ENCODE results near the gene RNF150. TPM values are rescaled to one million over a fixed set of nuclear protein-coding genes. Genes with fewer than 3 reads are reported as not detected.

RNF150 gene
- polyA plus RNA-seq, 2 of the 4 experiments (the other 2 are of a cell fraction), result 0.21 to 0.34 TPM

DNA sequence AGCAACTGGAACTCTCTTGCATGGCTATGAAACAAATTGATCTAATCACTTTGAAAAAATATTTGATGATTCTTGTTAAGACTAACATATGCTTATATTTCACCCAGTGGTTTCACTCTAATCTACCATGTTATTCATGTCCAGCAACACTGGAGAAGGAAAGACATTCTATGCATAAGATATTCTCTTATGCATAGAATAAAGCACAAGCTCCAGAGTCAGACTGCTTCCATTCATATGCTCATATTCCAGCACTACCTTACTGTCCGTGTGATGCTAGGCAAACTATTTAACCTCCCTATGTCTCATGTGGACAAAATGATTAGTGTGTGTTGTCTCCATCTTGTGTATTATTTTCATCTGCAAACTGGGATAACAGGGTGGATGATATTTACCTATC lies 124.1 kb downstream of the RNF150 start (continued):
- TF ChIP-seq USF2 (IDR thresholded peaks at IDR 0.05) (no peak), CHD4 (IDR thresholded peaks at IDR 0.05; ENCODE audit: borderline replicate concordance) (no peak)
- TF ChIP-seq, protein P1, sequence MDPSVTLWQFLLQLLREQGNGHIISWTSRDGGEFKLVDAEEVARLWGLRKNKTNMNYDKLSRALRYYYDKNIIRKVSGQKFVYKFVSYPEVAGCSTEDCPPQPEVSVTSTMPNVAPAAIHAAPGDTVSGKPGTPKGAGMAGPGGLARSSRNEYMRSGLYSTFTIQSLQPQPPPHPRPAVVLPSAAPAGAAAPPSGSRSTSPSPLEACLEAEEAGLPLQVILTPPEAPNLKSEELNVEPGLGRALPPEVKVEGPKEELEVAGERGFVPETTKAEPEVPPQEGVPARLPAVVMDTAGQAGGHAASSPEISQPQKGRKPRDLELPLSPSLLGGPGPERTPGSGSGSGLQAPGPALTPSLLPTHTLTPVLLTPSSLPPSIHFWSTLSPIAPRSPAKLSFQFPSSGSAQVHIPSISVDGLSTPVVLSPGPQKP (IDR thresholded peaks at IDR 0.05; ENCODE audit: low read depth, low read length), result no peak

GRCh38 chr4:141006242-141006802 lies 126.9 kb downstream of the RNF150 start:
- Histone ChIP-seq H3K27ac (no peak overlapping the region), H3K4me2 (no peak overlapping the region), H3K4me1 (no peaks in the 10 kb centered on the region), H3K9me3 (no peaks in the 10 kb centered on the region), H3K4me3 (no peak overlapping the region)
- WGBS (ENCODE audit: missing lambda C conversion rate), result 42% methylated on average over 4 of the region's 4 CpGs
- ChIA-PET POLR2A (no interaction called here), CTCF (interaction anchor here (0.6 kb wide), 1 partner anchor 98 kb away, joined by 3 read pairs; no protein-coding TSS in a partner anchor)
- DNase-seq (ENCODE audit: low read depth in 1 of 2, low spot score in 1 of 2) (no peak), ATAC-seq (no peak), FAIRE-seq (no peak)
- TF ChIP-seq, protein P2, sequence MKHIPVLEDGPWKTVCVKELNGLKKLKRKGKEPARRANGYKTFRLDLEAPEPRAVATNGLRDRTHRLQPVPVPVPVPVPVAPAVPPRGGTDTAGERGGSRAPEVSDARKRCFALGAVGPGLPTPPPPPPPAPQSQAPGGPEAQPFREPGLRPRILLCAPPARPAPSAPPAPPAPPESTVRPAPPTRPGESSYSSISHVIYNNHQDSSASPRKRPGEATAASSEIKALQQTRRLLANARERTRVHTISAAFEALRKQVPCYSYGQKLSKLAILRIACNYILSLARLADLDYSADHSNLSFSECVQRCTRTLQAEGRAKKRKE (CRISPR knock-in tag; IDR thresholded peaks at IDR 0.05; ENCODE audit: low read depth), result no peak
- no peak for TF ChIP-seq ESRRA (IDR thresholded peaks at IDR 0.05; ENCODE audit: borderline replicate concordance, low read length)
- TF ChIP-seq HDAC2 (IDR thresholded peaks at IDR 0.05), result no peak
- no peak for TF ChIP-seq RAD21 (conservative IDR thresholded peaks at IDR 0.05 in 1 of 2, IDR thresholded peaks at IDR 0.05 in 1 of 2)
- no peak for TF ChIP-seq GATA3 (IDR thresholded peaks at IDR 0.05; ENCODE audit: borderline replicate concordance)
- no peak for TF ChIP-seq PHF8 (IDR thresholded peaks at IDR 0.05; ENCODE audit: borderline replicate concordance, low read depth)
- no peak for TF ChIP-seq HEYL (CRISPR knock-in tag; IDR thresholded peaks at IDR 0.05)
- TF ChIP-seq ZFP36 (IDR thresholded peaks at IDR 0.05; ENCODE audit: borderline replicate concordance, partially characterized antibody), result no peak
- TF ChIP-seq, protein P3, sequence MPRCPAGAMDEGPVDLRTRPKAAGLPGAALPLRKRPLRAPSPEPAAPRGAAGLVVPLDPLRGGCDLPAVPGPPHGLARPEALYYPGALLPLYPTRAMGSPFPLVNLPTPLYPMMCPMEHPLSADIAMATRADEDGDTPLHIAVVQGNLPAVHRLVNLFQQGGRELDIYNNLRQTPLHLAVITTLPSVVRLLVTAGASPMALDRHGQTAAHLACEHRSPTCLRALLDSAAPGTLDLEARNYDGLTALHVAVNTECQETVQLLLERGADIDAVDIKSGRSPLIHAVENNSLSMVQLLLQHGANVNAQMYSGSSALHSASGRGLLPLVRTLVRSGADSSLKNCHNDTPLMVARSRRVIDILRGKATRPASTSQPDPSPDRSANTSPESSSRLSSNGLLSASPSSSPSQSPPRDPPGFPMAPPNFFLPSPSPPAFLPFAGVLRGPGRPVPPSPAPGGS (IDR thresholded peaks at IDR 0.05), result no peak
- no peak for TF ChIP-seq EHMT2 (IDR thresholded peaks at IDR 0.05; ENCODE audit: low read depth)
- TF ChIP-seq SMC3 (IDR thresholded peaks at IDR 0.05), result no peak
- TF ChIP-seq CHD2 (IDR thresholded peaks at IDR 0.05; ENCODE audit: low read length, partially characterized antibody), result no peak
- no peak for TF ChIP-seq FOSB (CRISPR knock-in tag; IDR thresholded peaks at IDR 0.05)
- TF ChIP-seq RCOR1 (IDR thresholded peaks at IDR 0.05; ENCODE audit: low read depth, low read length), result no peak
- no peak for TF ChIP-seq JUNB (IDR thresholded peaks at IDR 0.05)
- no peak for TF ChIP-seq CBX8 (IDR thresholded peaks at IDR 0.05)
- no peak for TF ChIP-seq POLR2AphosphoS2 (conservative IDR thresholded peaks at IDR 0.05; ENCODE audit: low read length)
- no peak for TF ChIP-seq POLR2A (IDR thresholded peaks at IDR 0.05; ENCODE audit: low read length)
- TF ChIP-seq E2F6 (IDR thresholded peaks at IDR 0.05; ENCODE audit: borderline replicate concordance, low read depth), result no peak

GRCh38 chr4:141004823-141005222 lies 128.4 kb downstream of the RNF150 start:
- H3K27ac ChIP-seq, result no peak overlapping the region
- WGBS (ENCODE audit: missing lambda C conversion rate), result 30% methylated on average over 2 of the region's 2 CpGs
- no peaks in the 10 kb centered on the region for H3K9me3 ChIP-seq
- no peak for DNase-seq (ENCODE audit: low read depth in 1 of 2, low spot score in 1 of 2)
- H3K4me2 ChIP-seq, result no peak overlapping the region
- H3K4me1 ChIP-seq, result no peaks in the 10 kb centered on the region
- ATAC-seq, result no peak
- TF ChIP-seq TP53 (CRISPR knock-in tag; IDR thresholded peaks at IDR 0.05) (no peak), MAZ (IDR thresholded peaks at IDR 0.05; ENCODE audit: borderline replicate concordance, low read depth, low read length) (no peak), CHD4 (IDR thresholded peaks at IDR 0.05; ENCODE audit: borderline replicate concordance) (no peak), PBX3 (IDR thresholded peaks at IDR 0.05) (no peak), JUN (IDR thresholded peaks at IDR 0.05) (no peak)
- TF ChIP-seq, protein P4, sequence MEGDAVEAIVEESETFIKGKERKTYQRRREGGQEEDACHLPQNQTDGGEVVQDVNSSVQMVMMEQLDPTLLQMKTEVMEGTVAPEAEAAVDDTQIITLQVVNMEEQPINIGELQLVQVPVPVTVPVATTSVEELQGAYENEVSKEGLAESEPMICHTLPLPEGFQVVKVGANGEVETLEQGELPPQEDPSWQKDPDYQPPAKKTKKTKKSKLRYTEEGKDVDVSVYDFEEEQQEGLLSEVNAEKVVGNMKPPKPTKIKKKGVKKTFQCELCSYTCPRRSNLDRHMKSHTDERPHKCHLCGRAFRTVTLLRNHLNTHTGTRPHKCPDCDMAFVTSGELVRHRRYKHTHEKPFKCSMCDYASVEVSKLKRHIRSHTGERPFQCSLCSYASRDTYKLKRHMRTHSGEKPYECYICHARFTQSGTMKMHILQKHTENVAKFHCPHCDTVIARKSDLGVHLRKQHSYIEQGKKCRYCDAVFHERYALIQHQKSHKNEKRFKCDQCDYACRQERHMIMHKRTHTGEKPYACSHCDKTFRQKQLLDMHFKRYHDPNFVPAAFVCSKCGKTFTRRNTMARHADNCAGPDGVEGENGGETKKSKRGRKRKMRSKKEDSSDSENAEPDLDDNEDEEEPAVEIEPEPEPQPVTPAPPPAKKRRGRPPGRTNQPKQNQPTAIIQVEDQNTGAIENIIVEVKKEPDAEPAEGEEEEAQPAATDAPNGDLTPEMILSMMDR (IDR thresholded peaks at IDR 0.05), result no peak
- ChIA-PET POLR2A (no interaction called here), CTCF (no interaction called here)
- FAIRE-seq, result no peak
- no peak overlapping the region for H3K4me3 ChIP-seq

All from A549 (cell line).